GM18511 (cell line): ENCODE results near the gene ST6GALNAC1.

Source experiments
- ATAC-seq: cut with Tn5 transposase; IDR thresholded peaks from one replicate; pipeline ENCODE4 v1.9.1; 2021; ENCODE audit warnings: mild to moderate bottlenecking, moderate library complexity; ENCODE audit not compliant: unreplicated experiment

ST6GALNAC1 gene

DNA sequence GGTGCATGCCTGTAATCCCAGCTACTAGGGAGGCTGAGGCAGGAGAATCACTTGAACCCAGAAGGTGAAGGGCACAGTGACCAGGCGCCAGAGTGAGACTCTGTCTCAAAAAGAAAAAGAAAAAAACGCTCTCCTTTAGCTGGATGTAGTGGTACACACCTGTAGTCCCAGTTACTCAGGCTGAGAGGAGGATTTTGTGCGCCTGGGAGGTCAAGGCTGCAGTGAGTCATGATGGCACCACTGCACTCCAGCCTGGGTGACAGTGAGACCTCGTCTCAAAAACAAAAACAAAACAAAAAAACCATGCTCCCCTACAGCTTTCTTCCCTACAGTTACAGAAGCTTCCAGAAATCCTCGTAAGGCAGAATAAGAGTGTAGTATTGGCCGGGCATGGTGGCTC lies 33.1 kb upstream of the ST6GALNAC1 start:
- ATAC-seq, result no peak

- ATAC-seq, result no peak
Measured at GRCh38 chr17:76675648-76676047, 32.1 kb upstream of the ST6GALNAC1 start.

- ATAC-seq, result no peak
Measured at GRCh38 chr17:76674600-76674999, 31.0 kb upstream of the ST6GALNAC1 start.

DNA sequence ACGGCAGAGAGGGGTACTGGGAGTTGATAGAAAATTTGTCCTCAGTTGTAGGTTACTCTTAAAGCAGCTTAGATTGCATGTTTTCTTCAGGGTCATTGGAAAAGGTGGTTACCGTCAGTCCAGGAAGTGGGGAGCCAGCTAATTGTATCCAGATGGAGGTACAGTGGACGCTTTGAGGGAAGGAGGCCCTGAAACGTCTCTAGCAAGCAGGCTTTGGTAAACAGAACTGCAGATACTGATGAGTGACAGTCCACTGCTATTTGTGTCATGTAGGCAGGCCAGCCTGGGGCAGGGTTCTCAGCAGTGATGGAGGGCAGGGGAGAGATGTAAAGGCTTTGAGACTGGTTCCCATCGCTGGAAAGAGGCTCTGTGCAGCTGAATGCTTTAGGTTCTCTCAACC lies 30.2 kb upstream of the ST6GALNAC1 start:
- no peak for ATAC-seq

DNA sequence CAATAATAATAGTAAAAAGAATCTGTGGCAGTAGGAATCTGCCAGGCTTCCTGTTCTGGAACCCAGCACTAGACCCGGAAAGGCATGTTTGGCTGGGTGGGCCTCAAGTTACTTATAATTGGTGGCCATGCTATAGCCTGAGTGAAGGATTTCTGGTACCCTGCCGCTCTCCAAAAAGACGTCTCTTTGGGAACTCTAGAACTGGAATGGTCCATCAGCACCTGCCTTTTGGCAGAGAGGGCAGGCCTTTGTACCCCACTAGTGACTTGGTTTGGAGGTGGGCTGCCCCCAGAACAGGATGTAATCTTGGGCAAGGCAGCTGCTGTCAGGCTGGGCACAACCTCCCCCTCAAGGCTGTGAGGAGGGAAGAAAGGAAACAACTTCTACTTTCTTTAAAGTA lies 29.3 kb upstream of the ST6GALNAC1 start:
- ATAC-seq, result no peak

- ATAC-seq, result no peak
Measured at GRCh38 chr17:76672270-76672851, 28.8 kb upstream of the ST6GALNAC1 start.

- peak; percentile 7 for ATAC-seq
Measured at GRCh38 chr17:76671912-76672262, 28.3 kb upstream of the ST6GALNAC1 start.

DNA sequence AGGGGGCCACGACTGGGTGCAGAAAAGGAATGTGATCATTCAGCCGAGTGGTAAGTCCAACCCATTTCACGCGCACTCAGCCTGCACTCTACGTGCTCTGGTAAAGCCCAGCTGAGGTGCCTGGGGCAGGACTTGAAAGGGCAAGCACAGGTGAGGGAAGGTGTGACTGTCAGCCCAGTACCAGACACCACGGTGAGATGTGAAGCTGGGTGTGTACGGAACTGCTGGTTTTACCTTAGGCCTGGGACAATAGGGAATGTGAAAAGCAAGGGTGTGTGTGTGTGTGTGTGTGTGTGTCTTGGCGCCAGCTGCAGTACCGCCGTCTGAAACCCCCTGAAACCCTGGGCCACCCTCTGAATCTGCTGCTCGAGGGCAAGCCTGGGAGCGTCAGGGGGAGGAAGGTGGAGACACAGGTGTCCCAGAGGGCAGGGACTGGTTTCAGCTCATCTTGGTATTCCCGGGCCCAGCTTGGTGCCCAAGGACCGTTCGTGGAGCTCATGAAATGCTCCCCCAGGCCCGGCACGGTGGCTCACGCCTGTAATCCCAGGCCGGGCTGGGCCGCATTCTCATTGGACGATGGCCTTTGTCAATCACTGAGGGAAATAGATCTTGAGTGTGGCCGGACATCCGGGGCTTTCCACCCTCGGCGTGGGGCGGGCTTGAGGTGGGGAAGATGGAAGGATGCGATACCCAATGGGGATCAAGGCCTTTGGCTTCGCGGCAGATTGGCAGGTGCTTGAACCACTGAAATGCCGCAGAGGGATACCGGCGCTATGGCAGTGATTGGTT lies 27.8 kb upstream of the ST6GALNAC1 start:
- ATAC-seq, result peak; percentile 99

- ATAC-seq, result no peak
Measured at GRCh38 chr17:76670718-76671122, 27.2 kb upstream of the ST6GALNAC1 start.

- no peak for ATAC-seq
Measured at GRCh38 chr17:76670020-76670717, 26.6 kb upstream of the ST6GALNAC1 start.

- ATAC-seq, result no peak
Measured at GRCh38 chr17:76667786-76668453, 24.4 kb upstream of the ST6GALNAC1 start.

GRCh38 chr17:76667491-76667755 lies 23.9 kb upstream of the ST6GALNAC1 start:
- ATAC-seq, result no peak

- no peak for ATAC-seq
Measured at GRCh38 chr17:76660656-76661042, 17.1 kb upstream of the ST6GALNAC1 start.

- no peak for ATAC-seq
Measured at GRCh38 chr17:76659928-76660655, 16.5 kb upstream of the ST6GALNAC1 start.

DNA sequence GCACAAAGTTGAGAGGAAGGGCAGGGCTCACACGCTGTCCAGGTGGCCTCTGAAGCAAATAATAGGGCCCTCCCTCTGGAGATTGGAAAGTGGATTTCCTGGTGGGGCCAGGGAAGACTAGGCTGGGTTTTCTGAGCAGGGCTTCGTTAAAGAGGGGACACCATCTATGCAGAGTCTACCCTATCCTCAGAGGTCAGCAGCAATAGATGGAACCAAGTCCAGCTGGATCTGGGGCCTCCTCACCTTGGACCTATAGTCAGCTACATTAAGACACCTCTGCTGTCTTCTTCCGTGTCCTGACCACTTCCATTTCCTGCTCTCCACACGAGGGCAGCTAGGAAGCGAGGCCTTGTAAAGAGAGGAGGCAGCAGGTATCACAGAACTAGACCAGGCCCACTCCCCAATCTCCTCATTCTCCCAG lies 14.7 kb upstream of the ST6GALNAC1 start:
- no peak for ATAC-seq

- no peak for ATAC-seq
Measured at GRCh38 chr17:76657505-76658241, 14.1 kb upstream of the ST6GALNAC1 start.

GRCh38 chr17:76654408-76654807 lies 10.9 kb upstream of the ST6GALNAC1 start:
- no peak for ATAC-seq

DNA sequence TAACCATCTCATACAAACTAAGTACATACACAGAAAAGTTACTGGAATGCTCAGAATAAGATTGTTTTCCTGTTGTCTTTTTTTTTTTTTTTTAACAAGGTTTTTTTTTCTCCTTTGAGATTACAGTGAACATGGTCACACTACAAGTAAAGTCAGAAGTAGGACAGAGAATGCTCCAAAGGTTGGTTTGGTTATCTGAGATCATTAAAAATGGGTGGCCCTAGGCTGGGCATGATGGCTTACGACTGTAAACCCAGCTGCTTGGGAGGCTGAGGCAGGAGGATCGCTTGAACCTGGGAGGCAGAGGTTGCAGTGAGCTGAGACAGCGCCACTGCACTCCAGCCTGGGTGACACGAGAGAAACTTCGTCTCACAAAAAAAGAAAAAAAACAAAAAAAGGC lies 6.9 kb upstream of the ST6GALNAC1 start:
- ATAC-seq, result no peak

- ATAC-seq, result no peak
Measured at GRCh38 chr17:76646712-76647111, 3.2 kb upstream of the ST6GALNAC1 start.

DNA sequence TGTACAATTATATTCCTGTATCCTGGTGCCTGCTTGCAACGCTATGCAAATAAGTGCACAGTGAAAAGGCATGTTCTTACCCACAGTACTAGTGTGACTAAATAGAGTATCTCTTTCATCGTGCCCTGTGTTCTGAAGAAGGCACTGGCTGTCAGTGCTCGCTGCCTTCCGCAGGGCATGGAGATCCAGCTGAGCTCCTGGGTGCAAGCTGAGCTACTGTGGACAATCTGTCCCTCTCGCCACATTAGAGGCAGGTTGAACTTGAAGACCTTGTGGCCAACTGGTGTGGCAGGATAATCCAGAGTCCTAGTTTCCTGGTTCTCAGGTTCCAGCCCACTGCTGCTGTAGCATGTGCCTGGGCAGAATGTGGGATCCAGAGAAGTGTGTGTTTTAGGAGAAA lies 1.9 kb upstream of the ST6GALNAC1 start:
- no peak for ATAC-seq

- ATAC-seq, result no peak
Measured at GRCh38 chr17:76644995-76645394, 1.4 kb upstream of the ST6GALNAC1 start.
